ENCODE results near the gene ELL2.

ELL2 gene

GRCh38 chr5:95961617-95962474 is at the start of gene ELL2:
Gene ELL2, minus strand, starts transcription at chr5:95961851. Its CDS starts 130 bp downstream, at chr5:95961721.
- Histone ChIP-seq H3K27ac (peak within 1 kb of the TSS; percentile 91 to 100 (median 98)), H3K4me3 (peak within 1 kb of the TSS; percentile 55 to 91 (median 83))

GRCh38 chr5:96008987-96009647 is 47.5 kb upstream of the ELL2 start:
- Histone ChIP-seq H3K4me3 (no peak overlapping the region), H3K27ac (no peak overlapping the region)

GRCh38 chr5:96008487-96008886 is 46.8 kb upstream of the ELL2 start:
- H3K27ac ChIP-seq = no peak overlapping the region

GRCh38 chr5:96007051-96007450 is 45.4 kb upstream of the ELL2 start:
- Histone ChIP-seq H3K27ac (no peak overlapping the region), H3K4me3 (no peak overlapping the region)

More at GRCh38 chr5:96008487-96008886, 46.8 kb upstream of the ELL2 start:
- H3K4me3 ChIP-seq = no peak overlapping the region

DNA sequence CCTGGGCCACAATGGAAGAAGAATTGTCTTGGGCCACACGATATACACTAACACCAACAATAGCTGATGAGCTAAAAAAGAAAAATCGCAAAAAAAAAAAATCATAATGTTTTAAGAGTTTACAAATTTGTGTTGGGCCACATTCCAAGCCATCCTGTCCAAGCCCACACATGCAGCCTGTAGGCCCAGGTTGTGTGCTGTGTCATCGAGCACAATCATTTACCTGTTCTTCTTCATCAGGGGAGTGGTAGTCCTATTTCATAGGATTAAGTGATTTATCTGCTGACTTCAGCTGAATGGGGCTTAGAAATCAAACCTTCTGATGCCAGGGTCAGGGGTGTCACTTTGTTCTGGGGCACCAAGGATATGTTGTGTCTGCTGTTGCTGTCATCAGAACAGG is 44.6 kb upstream of the ELL2 start:
- H3K27ac ChIP-seq = no peak overlapping the region

GRCh38 chr5:96004754-96005153 is 43.1 kb upstream of the ELL2 start:
- no peak overlapping the region for H3K4me3 ChIP-seq
- no peak overlapping the region for H3K27ac ChIP-seq

More for the DNA sequence above, 44.6 kb upstream of the ELL2 start:
- no peak overlapping the region for H3K4me3 ChIP-seq

- Histone ChIP-seq H3K27ac (no peak overlapping the region), H3K4me3 (no peak overlapping the region)
These were observed 42.4 kb upstream of the ELL2 start for GRCh38 chr5:96004087-96004486.

- Histone ChIP-seq H3K27ac (no peak overlapping the region), H3K4me3 (no peak overlapping the region)
These were observed 39.6 kb upstream of the ELL2 start for GRCh38 chr5:96001262-96001661.

DNA sequence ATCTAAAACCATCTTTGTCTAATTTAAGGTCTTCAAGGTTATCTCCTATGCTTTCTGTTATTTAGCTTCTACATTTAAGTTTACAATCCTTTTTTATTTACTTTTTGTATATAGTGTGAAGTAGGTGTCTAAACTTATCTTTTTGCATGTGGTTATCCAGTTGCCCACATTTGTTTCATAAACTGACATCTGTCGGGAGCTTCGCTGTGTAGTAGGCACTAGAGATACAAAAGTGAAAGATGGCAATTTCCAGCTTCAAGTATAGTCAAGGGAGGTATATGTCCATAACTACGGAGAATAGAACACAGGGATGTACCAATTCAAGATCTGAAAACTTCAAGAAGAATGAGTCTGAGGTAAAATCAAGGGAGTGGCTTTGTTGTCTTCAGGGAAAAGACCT is 38.7 kb upstream of the ELL2 start:
- no peak overlapping the region for H3K4me3 ChIP-seq
- H3K27ac ChIP-seq = no peak overlapping the region

DNA sequence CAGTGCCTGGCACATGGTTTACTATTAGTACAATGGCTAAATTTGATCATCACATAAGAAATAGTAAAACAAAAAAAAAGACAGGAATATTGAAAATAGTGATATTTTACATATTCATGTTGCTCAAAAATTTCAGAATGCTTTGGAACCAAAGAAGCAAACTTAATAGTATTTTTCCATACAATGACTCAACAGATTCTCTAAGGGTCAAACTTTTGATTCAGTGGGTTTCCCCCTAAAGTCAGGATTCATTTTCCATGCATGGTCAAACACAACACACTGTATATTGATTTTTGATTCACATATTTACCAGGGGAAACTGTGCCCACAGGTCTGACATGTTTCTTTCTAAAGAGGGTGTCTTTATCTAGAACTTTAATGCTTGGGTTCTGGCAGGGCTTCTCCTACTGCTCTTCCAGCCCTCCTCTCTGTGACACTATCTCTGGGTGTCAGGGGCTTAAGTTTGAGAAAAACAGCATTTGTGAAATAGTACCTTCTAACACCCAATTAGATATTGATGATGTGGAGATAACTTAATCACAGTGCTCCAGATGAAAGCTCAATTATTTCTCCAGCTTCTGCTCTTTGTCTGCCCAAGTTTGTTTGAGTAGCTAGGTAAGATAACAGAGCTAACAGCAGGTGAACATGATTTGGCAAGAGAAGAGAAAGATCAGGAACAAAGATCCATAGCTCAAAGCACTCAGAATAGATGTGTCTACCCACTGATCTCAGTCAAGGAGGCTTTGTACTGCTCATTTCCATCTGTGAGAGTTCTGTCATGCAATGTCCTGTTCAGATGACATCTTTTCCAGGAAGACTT is 35.5 kb upstream of the ELL2 start:
- H3K4me3 ChIP-seq = no peak overlapping the region
- no peak overlapping the region for H3K27ac ChIP-seq

- Histone ChIP-seq H3K4me3 (no peak overlapping the region), H3K27ac (no peak overlapping the region)
These were observed 34.4 kb upstream of the ELL2 start for GRCh38 chr5:95995962-95996489.

DNA sequence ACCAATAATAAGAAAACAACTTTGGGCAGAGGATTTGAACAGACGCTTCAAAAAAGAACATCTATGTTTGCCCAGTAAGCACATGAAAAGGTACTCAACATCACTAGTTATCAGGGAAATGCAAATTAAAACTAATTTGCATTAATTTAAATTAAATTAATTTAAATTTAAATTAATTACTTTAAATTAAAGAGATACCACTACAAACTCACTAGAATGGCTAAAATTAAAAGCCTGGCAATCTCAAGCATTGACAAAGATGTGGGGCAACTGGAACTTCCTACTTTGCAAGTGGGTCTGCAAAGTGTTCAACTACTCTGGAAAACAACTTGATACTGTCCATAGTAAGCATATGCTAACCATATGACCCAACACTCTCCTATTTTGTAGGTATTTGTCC is 32.1 kb upstream of the ELL2 start:
- Histone ChIP-seq H3K4me3 (no peak overlapping the region), H3K27ac (no peak overlapping the region)

DNA sequence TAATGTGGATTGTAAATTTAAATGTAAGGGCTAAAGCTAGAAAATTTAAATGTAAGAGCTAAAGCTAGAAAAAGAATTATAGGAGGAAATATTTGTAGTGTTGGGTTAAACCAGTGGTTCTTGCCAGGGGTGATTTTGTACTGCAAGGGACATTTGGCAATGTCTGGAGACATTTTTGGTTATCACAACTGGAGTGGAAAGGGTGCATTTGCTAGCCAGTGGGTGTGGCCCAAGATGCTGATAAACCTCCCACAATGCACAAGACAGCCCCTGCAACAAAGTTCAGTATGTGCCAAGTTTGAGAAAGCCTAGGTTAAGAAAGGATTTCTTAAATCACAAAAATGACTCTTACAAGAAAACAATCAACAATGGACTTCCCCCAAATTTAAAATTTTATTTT is 31.6 kb upstream of the ELL2 start:
- no peak overlapping the region for H3K27ac ChIP-seq
- H3K4me3 ChIP-seq = no peak overlapping the region

DNA sequence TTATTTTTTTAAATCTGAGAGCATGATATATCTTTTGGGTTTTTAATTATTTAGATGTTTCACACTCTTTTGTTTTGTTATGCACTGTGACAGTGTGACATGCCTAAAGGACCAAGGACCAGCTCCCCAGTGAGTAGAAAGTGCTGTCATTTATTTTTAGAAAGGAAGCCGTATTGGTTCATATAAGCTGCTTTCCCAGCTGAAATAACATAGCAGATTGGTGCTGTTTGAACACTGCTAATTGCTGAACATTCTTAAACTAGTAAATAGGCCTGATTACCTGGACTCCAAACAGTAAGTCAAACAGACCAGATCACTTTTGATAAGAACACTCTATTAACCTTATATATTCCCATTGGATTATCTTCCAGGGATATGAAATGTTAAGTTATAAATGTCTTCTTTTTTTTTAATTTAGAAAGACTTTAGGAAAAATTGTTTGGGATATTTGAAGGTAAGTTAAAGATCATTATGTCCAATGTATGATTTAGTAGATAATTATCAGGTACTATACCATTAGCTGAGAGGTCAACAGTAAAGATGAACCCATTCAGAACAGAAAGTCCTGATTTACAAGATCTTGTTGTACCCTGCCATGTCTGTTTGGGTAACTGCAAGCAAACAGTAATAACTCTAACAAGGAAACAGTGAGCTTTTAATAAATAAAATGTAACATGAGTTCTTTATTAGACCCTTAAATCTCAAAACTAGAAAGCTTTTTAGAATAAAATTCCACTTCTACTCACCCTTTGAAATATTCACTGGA is 27.8 kb upstream of the ELL2 start:
- Histone ChIP-seq H3K4me3 (no peak overlapping the region), H3K27ac (no peak overlapping the region)

- Histone ChIP-seq H3K4me3 (no peak overlapping the region), H3K27ac (no peak overlapping the region)
These were observed 27.2 kb upstream of the ELL2 start for GRCh38 chr5:95988877-95989276.

DNA sequence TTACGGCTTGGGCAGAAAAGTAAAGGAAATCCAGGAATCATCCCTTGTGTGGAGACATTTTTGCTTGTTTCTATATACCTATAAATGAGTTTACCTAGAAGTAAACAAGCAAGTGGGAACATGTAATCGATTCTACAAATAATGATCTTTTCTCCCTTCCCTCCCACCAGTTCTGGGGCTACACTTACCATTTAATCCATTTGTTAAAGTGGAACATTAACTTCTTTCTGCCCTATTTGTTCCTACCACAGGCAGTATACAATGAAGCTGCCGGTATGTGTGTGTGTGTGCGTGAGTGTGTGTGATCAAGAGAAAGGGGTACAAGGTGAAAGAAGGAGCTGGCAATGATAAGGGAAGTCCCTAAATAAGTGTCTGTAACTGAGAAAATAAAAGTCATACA is 26.4 kb upstream of the ELL2 start:
- Histone ChIP-seq H3K27ac (no peak overlapping the region), H3K4me3 (no peak overlapping the region)

GRCh38 chr5:95986937-95987520 is 25.4 kb upstream of the ELL2 start:
- H3K4me3 ChIP-seq = no peak overlapping the region
- no peak overlapping the region for H3K27ac ChIP-seq

DNA sequence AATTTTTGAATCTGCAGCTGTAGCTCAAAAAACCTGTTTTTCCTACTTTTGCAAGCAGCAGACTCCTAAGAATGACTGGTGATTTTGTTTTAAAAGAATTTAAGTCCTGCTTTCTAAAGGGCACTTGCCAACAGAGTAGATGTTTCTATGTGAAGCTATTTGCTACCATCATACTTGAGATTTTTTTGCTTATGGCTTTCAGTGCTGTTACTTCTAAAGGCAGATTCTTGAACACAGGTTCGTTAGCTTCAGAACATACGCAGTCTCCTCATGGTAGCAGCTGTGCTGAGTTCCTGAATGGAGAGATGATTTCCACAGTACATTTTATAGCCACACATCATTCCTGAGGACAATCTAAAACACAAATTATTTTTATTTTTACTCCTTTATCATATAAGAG is 24.4 kb upstream of the ELL2 start:
- no peak overlapping the region for H3K4me3 ChIP-seq
- no peak overlapping the region for H3K27ac ChIP-seq

DNA sequence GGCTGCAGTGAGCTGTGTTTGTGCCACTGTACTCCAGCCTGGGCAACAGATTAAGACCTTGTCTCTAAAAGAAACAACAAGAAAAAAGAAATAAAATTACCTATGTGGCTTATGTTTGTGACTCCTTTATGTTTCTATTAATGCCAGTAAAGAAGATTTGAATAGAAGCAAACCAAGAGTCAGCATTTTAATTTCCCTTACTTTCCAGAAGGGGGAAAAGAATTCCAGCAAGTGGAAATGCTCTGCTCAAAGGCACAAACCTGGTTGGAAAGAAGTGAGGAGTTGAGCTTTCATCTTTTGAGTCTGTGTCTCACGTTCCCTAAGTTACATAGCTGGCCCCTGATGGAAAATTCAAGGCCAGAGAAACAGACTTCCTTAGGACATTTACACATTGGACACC is 23.6 kb upstream of the ELL2 start:
- no peak overlapping the region for H3K27ac ChIP-seq
- H3K4me3 ChIP-seq = no peak overlapping the region
